Central memory CD4-positive, alpha-beta T cell (primary cell): Measurements from ENCODE around the gene CUL1.
A peak's percentile ranks its signal among the peaks of the same experiment; 100 is the strongest.
"Not testable (repeated sequence)": the region's sequence is repeated elsewhere in the genome, so short reads cannot be mapped to it uniquely, and the experiment has no call there.

ENCODE experiments used
- DNase-seq: peaks from one replicate; pipeline ENCODE4 v3.0.0; 2022

Gene CUL1

DNA sequence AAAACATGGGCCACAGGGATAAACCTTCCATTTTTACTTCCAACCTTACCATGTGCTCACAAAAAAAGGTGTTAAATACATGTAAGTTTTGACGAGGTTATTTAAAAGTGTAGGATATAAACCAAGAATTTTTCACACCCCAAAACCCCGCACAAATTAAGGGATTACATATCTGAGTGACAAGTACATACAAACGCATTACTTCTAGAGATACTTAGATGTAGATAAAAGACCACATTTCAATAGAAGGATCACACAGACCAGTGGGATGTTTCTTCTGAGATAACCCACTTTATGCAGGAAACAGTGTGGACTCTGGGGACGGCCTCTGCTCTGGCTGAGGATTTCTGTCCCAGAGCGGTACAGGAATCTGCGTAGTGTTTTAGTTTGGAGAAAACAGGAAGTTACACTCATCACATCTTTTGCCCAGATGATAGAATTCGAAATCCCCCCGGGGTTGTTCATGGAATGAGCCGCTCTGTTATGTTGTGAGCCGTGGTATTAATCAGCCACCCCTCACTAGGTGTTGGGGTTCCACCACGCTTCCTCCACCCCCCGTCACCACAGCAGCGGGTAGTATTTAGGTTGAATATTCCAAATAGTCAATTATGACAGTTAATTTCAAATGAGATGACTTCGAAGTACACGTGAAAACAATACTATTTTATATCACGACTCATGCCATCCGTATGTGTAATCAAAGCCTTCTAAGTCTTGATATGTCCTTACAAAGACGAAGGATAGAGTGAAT is 1.3 kb upstream of the CUL1 start:
- peak; percentile 15 for DNase-seq

DNA sequence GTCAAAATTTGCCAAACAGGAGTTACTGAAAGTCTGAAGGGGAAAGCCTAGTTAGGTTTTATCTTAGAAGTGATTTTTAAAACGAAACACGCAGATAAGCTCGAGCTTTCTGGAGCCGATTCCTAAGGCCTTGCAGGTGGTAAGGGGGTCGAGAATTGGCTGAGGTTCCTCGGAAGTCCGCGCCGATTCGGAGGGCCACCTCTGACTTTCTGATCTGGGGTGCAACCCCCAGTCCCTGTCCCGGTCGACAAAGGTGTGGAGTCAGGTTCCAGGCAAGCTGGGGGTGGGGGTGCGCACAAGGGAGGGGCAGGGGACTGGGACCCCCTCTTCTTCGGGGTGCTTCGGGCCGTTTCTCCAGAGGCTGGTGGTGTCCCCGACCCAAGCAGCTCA is 701 bp upstream of the CUL1 start:
- DNase-seq: peak; percentile 24

DNA sequence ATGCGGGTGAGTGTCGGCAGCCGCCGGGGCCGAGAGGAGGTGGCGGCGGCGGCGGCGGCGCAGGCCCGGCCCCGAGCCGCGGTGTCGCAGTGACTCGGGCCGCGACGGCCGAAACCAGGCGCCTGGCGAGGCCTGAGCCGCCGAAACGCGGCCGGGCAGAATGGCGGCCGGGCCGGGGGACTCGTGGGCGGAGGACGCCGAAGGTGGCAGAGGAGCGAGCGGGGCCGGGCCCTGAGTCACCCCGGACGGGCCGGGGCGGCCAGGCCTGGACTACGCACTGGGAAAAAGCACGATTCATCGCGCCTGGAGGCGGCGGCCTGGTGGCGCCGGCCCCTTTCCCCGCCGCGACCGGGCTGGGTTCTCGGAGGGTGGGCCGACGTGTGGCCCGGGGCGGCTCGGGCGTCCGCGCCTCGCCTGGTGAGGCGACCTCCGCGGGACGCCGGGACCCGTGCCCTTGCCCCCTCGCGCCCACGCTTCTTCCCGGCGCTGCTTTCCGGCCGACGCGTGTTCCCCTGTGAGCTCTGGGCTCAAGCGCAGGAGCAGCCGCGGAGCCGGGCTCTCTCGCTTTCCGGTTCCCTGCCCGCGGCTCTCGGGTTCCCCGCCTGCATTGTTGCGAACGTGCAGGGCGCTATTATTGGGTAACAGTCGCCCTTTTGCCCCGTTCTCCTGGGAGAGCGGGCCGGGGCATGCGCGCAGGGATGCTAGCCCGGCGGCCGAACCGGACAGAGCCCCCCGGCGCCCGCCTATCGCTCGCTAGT is 500 bp downstream of the CUL1 start:
- DNase-seq: peak; percentile 49

DNA sequence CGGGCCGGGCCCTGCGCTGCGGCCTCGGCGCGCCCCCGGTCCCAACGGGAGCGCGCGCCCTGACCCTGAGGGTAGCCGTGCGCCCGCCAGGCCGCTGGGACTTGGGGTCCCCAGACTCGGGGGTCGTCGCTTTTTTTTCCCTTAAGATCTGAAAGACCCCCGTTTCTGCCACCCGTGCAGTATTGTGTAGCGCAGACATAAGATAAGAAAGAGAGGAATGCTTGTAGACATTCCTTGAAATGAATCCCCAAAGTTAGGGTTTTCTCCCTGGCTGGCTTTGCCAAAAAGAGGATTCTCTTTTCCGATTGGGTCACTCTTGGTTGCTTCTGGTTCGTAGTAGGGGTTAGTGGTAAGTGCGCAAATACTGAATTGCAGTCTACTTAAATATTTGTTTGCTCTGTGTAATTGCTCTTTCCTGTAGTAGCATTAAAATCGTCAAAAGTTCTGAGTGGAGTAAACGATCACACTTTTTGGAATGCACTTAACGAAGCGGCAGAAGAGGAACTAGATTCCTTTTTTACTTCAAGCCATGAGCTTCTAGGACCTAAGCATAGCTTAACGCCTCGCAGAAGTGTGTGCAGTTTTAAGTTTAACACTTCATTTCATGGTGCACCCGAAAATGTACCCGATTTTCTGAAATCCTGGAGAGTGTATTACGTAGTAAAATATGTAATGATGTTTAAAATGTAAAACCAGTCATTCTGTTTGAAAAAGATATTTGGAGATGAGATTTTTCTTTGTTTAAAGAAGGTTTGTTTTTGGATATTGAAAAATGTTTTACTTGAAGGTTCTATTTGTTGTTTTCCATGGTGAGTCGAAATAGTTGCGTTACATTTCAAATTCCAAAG is 1.3 kb downstream of the CUL1 start:
- DNase-seq: no peak

DNA sequence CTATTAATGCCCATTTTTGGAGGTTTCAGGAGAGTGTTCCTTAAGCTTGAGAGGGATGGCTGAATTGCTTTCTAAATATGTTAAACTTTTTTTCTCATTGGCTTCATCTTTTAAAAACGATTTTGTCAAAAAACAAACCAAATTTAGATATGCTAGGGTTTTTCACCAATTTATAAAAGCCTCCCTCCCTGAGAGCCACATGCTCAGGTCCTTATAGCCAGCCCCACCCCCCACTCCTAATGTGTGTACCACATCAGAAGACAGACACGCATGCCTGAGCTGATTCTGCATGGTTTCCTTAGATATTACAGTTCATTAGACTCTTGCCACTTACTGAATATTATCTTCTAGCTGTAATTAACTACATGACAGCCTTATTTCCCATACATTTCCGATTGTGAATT is 2.0 kb downstream of the CUL1 start:
- peak; percentile 43 for DNase-seq

DNA sequence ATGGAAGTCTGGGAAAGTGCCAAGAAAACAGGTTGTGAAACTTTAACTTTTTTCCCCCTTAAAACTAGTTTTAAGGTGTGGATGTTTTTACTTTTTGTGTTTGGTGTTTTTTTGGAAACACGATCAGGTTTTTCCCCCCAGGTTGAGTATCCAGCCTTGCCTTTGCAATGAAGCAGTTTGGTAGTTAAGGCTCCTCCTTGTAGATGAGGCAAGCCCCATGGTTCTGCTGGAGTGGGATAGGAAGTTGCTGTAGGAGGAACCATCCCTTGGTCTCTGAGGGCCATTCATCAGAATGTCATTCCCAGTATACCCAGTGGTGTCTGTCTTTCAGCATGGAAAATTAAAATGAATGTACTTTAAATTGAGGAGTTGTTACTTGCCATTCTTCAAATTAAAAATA is 2.7 kb downstream of the CUL1 start:
- no peak for DNase-seq

DNA sequence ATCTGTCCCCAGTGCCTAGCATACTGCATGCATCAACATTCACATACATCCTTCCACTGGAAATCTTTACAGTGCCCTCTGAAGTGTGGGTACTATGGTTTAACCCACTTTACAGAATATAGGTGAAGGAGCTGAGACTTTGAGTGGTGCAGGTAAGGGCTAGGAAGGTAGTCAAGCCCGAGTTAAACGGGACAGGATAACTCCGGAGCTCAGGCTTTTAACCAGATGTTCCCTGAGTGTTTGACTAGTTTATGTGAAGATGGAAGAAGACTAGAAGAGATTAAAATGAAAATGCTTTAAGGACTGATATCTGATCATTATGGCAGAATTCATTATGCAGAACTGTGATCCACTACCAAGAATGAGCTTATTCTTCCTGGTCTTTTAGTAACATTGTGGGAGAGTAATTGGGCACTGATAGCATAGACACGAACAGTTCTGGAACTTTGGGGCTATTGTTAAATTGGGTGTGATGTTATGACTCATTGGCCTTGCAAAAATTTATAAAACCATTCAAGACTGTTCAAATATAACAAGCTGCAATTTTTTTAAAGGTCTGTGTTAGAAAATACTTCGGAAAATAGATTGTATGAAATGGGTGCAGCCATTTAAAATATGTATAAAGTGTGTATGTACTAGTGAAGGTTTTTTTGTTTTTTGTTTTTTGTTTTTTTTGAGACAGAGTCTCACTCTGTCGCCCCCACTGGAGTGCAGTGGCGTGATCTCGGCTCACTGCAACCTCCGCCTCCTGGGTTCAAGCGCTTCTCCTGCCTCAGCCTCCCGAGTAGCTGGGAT is 4.4 kb downstream of the CUL1 start:
- DNase-seq: no peak

DNA sequence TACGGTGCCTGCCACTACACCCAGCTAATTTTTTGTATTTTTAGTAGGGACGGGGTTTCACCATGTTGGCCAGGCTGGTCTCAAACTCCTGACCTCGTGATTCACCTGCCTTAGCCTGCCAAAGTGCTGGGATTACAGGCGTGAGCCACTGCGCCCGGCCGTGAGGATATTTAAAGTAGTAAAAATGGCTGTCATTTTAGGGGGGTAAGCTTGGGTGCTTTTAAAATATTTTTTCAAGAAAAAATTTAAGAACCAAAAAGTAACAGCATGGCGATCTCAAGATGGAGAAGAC is 4.9 kb downstream of the CUL1 start:
- not testable (repeated sequence) for DNase-seq

DNA sequence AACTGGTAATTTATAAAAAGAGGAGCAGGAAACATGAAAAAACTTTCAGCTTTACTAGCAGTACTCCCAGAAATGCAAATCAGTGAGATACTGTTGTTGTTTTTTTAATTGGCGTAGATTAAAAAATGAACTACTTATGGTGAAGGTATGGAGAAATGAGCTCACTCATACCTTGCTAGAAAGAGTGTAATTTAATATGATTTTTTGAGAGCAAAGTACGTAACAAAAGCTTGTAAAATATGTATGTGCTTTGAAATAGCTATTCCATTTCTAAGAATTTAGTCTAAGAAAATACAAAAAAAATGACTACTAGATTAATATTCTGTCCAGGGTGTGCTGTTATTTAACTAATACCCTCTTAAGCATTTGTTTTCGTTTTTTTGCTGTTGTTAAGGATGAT is 5.5 kb downstream of the CUL1 start:
- DNase-seq: no peak

DNA sequence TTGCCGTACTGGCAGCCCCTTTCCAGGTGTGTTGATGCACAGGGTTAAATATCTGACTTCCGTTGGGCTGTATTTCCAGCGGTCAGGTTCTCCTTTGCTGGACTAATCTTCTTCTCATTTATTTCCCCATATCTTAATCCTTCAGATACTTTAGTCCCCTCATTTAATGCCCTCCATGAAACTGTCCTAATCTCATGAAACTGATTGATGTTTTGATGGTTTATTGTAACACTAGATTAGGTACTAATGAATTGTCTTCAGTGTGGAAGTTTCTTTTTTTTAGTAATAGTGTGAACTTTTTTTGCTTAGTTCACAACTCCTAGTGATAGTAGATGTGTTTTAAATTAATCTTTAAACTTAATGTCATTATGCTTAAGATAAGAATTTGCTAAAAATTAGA is 6.3 kb downstream of the CUL1 start:
- DNase-seq: no peak

DNA sequence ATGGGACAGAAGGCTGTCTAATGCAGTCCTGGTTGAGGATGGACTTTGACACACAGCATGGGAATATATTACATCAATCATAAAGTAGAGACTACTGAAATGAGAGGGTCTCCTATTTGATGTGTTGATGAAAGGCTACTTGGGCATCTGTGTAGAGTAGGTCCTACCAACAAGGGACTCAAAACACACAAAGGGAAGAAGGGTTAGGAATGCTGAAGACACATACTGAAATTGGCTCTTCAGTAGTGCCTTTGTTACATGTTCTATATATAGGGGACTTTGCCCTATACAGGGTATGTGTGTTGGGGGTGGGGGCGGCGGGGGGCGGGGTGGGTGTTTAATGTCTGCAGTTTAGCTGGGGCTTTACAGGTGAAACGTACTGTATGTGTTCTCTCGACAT is 7.7 kb downstream of the CUL1 start:
- no peak for DNase-seq

DNA sequence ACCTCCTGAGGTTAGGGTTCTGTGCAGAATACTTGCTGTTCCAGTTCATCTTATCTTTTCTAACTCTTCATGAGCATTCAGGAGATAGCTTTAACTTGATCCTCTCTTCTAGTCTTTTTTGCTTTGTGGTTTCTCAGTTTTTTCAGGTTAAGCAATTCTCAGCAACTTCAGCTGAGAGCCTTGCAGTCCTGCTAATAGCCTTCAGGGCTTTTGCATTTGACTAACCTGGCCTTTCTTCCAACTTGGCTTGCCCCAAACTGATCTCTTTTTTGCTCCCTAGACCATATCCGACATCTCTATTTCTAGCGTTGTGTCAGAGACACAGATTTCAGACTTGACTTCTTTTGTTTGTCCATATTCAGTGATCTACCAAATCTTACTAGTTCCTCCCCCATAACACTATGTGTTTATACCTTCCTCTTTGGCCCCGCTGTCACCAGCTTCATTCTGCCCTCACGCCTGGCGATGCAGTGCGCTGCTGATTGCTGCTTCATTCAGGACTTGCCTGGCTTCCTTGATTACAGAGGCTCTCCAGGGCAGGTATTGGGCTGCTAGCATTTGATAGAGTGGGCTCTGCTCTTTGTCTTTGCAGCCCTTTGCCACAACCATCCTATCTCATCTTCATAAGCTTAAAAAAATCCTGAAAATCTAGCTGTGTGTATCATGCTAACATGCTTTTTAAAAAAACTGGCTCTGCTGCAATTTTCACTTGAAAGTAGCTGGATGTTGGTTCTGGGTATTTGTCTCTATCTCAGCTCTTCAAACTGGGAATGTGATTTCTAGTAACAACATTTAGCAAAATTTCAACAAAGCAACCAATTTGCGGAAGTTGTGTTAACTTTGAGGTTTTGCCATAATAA is 9.6 kb downstream of the CUL1 start:
- no peak for DNase-seq

DNA sequence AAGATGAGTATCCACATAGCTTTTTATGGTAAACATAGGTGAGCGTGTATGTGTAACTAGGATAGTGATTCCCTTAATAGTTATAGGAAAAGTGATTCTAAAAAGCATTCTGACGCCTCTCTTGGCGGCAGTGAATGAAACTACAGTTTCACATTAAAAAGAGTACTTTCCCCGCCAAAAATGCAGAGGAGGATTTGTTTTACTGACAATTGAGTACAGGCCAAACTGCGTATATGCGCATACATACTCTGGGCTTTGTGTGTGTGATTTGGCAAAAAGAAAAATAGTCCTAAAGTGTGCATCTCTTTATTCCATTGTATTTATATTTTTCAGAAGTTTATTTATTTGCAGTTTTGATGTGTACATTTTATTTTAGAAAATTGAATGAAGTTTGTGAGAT is 10.3 kb downstream of the CUL1 start:
- no peak for DNase-seq

DNA sequence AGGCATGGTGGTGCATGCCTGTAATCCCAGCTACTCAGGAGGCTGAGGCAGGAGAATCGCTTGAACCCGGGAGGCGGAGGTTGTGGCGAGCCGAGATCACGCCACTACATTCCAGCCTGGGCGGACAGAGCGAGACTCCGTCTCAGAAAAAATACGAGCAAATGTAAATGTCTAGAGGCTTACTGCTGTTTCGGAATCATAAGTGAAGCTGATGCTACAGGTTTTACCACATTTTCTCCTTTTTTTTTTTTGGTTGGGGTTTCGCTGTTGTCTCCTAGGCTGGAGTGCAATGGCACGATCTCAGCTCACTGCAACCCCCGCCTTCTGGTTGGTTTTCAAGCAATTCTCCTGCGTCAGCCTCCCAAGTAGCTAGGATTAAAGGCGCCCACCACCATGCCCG is 11.7 kb downstream of the CUL1 start:
- not testable (repeated sequence) for DNase-seq

DNA sequence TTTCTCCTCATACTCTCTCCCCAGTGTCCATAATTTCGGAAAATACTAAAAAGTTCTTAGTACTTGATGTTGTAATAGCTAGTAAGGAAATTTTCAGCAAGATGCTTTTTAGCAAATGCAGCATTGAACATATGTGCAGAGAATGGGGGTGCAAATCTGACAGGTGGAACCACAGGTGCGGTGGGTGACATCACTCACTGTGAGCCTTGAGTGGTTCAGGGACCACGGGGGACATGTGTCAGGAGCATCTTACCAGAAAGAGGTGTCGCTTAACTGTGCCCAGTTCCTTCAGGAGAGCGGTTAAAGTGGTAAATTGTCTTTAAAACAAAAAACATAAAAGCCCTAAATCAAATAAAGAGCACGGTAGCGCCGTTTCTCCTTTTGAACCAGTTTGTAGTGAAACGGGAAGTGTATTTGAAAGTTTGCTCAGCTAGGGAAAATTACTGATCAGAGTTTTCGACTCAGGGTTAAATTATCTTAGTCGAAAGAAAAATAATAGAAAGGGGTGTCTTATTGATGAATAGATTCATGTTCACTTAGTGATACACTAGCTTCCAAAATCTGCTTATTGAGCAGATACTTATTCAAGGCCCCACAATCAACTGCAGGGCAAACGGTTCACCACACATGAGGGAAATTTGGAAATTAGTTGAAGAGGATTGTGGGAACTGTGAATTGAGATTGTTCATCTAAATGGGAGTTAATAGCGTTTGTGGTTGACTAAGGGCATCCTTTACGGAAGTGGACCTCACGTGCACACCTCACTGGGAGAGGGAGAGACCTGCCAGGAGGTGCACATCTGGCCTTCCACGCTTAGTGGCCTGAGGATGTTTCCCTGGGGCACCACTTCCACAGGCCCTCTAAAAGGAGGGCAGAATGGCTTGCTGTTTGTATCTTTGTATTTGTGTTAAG is 12.7 kb downstream of the CUL1 start:
- no peak for DNase-seq

DNA sequence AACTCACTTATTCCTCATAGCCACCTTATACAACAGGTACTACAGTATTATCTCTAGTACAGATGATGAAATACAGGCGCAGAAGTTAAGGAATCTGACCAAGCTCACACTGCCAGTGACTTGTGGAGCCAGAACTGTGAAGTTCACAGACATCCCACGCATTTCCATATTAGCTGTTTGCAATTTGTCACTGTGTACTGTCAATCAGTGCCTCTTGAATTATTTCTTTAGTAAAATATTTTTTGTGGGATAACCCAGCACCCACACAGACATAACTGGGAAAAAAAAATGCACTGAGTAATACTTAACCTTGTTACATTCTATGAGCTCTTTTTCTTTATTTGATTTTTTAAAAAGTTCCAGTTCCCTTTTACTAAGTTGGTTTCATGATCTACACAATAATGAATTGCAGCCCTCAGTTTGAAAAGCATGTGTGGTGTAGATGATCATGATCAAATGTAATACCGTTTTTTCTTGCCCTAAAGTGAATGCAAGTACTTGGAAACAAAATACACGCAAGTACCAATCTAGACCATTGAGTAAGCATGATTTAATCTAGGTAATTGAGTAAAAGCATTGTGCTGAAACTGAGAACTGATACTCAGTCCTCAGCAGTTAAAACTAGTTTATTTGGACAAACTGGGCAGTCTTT is 14.1 kb downstream of the CUL1 start:
- no peak for DNase-seq

DNA sequence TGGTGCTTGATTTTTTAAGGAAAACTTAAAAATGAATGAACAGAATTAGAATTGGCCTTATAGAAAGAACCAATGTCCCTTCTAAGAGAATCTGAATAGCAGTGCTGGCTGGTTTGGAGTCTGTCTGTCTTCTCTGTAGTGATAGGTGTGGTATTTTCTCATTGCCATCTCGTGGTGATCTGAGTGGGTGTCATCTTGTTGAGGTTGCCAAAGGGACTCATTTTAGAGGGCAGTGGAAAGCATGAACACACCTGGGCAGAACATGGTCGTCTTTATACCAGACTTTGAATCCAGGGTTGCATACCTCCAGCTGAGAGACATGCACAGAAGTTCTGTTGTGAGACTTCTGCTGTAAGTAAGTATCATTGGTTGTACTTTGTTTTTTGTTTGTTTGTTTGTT is 15.8 kb downstream of the CUL1 start:
- no peak for DNase-seq

DNA sequence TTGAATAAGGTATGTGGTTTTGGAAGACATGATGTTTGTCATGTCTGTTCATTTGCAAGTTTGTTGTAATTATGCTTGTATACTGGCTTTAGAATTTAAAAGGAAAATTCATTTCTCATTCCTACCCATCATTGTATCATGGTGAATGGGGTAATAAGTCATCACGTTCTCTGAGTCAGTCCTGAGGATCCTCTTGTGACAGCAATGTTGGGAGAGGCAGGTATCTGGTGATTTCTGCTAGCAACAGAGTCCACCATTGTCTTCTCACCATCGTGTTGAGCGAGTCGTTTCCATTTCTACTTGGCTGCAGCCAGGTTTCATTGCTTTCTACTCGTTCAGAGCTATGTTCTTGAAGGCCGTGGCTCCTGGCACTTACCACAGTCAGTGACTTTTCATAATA is 16.3 kb downstream of the CUL1 start:
- no peak for DNase-seq

DNA sequence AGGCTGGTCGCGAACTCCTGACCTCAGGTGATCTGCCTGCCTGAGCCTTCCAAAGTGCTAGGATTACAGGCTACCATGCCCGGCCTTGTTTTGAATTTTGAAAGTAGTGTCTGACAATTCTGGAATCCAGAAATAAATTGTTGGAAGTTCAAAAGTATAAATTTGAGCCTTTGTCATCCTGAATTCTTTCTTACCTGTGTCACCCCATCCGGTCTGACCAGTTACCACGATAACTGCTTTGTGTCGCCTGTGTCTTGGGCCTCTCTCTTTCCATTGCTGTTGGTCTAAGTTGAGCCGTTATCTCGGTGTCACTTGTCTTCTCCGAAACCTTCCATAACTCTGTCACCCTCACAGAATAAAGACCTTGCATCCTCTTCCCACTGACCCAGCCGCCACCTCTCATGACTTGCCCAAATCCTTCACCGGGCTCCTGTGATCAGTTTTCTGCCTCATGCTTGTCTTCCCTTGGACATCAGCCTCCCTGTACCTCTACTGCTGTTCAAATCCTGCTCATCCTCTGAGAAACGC is 18.6 kb downstream of the CUL1 start:
- no peak for DNase-seq

DNA sequence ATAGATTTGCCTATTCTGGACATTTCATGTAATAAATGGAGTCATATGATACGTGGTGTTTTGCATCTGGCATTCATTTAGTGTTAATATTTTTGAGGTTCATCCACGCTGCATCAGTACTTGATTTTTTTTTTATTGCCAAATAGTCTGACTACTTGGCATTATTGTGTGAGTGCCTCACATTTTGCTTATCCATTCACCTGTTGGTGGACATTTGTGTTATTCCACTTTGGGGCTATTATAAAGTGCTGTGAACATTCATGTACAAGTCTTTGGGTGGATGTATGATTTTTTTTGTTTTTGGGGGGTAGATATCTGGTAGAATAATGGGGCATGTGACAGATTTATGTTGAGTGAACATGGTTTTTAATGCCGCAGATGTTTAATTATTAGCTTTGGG is 19.7 kb downstream of the CUL1 start:
- no peak for DNase-seq
